ENCODE results near the gene TEC.
"Not testable (repeated sequence)": the region's sequence is repeated elsewhere in the genome, so short reads cannot be mapped to it uniquely, and the experiment has no call there.

- TF ChIP-seq, protein P1, sequence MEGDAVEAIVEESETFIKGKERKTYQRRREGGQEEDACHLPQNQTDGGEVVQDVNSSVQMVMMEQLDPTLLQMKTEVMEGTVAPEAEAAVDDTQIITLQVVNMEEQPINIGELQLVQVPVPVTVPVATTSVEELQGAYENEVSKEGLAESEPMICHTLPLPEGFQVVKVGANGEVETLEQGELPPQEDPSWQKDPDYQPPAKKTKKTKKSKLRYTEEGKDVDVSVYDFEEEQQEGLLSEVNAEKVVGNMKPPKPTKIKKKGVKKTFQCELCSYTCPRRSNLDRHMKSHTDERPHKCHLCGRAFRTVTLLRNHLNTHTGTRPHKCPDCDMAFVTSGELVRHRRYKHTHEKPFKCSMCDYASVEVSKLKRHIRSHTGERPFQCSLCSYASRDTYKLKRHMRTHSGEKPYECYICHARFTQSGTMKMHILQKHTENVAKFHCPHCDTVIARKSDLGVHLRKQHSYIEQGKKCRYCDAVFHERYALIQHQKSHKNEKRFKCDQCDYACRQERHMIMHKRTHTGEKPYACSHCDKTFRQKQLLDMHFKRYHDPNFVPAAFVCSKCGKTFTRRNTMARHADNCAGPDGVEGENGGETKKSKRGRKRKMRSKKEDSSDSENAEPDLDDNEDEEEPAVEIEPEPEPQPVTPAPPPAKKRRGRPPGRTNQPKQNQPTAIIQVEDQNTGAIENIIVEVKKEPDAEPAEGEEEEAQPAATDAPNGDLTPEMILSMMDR (conservative IDR thresholded peaks at IDR 0.05; ENCODE audit: low read depth in 2 of 2): not testable (repeated sequence)
- TF ChIP-seq ZNF114 (CRISPR knock-in tag; IDR thresholded peaks at IDR 0.05); POLR2AphosphoS5 (IDR thresholded peaks at IDR 0.05; ENCODE audit: low read depth): not testable (repeated sequence)
Observed at GRCh38 chr4:48187066-48187465, 82.6 kb downstream of the TEC start.
